ENCODE measurements around the gene NACAD.
A peak's percentile ranks its signal among the peaks of the same experiment; 100 is the strongest.

The NACAD gene

DNA sequence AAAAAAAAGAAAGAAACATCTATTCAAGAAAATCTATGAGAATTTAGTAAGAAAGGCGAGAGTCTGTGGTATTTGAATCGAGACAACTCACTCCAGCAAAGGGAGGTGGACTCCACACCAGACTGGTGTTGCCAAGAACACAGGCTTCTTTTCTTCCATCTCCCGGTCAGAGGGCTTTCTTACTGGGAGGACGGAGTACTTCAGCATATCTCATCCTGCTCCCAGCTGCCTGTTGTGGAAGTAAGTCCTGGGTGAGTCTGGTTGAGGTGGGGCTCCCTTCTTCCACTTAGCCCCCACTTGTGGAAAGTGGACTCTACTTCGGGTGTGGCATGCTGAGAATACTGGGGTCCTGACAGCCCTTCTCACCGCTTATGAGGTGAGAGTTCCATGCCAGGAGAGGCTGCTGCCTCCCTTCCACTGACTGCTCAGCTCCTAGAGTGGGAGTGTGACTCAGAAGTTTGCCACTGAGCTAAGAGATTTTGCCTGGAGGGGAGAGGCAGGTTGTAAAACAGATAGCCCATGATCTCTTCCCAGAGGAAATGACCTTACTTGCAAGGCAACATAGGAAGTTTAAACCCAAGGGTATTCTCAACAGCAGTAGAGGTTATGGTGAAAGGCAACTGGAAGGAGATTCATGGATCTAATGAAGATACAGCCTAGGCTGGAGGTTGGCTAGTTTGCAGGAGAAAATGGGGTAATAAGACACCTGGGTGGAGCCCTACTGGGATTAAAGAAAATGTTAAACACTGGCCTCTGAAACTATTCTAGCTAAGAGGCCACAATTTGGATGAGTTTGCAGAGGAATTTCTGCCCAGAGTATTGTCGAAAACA lies 3.5 kb upstream of the NACAD start:
- DNase-seq (ENCODE audit: low spot score), result peak; percentile 93

DNA sequence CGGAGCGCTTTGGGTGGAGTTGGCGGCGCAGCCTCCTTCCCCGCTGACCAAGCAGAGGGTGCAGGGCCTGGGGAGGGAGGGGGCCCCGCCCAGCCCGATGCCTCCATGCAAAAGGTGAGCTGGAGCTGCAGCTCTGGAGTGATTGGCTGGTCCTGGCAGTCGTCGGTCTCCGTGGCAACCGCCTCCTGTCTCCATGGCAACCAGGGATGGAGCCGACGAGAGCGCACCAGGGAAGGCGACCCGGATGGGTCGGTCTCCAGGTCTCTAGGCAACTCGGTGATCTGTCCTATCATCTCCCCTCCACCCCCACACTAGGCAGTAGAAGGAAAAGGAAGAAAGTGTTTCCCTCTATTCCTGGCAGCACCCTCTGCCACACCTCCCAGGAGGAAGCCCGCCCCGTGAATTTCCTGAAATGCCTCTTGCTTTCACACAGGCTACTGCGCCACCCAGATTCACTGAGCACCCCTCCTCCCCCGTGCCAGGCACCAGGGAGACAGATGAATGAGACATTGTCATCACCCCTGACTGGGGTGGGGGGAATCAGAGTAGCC lies 647 bp upstream of the NACAD start:
- peak; percentile 82 for DNase-seq (ENCODE audit: low spot score)

DNA sequence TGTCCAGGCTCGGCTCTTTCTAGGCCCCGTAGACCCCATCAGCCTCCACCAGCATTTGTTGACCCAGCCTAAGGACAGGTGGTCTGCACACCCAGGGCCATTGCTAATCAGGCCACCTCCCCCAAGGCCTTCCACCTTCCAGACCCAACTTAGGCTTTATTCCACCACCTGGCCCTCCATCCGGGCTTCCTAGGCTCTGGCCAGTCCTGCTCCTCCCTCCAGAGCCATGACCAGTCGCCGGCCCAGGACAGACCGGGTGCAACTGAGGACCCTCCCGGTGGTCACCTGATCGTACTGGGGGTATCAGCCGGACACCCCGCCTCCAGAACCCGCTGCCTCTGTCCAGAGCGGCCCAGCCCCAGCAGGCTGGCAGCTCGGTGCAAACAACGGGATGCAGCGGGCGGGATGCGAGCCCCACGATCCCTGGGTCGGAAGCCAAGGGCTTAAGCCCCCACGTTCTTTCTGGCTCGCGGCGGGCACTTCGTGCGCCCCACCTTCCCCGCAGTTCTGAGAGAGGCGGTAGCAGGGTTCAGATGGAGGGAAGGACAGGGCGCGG lies 545 bp downstream of the NACAD start:
- DNase-seq (ENCODE audit: low spot score), result no peak

DNA sequence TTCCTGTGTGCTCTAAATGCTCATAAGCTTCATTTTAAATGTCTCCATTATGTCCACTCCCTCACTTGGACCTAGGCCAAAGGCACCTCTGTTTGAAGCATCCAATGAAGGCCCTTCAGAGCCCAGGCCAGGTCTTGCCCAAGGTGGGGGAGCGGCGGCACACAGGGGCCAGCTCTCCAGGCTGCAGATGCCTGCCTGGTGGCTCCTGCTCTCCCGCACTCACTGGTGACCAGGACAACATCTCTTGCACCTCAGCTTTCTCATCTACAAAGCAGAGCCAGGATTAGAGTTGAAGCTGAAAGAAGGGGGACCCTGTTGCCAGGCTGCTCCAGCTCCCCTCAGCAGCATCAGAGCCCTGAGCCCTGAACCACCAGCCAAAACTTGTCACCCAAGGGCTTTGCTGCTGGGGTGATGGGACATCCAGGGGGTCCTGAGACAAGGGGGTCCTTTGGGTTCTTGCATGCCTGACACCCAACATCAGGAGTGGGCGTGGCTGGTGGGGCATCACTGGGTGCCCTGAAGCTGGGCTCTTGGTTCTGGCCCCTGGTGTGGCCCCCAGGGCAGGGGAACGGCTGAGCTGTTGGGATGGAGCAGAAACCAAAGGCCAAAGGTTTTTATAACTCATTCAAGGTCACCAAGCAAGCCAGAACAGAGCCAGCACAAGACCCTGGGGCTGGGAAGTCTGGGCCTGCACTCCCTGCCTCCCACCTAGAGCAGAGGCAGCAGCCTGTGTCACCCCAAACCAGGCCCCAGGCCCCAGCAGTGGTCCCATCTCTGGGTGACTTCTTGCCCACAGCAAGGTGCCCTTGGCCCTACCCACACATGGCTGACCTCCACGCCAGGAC lies 1.2 kb downstream of the NACAD start:
- no peak for DNase-seq (ENCODE audit: low spot score)

DNA sequence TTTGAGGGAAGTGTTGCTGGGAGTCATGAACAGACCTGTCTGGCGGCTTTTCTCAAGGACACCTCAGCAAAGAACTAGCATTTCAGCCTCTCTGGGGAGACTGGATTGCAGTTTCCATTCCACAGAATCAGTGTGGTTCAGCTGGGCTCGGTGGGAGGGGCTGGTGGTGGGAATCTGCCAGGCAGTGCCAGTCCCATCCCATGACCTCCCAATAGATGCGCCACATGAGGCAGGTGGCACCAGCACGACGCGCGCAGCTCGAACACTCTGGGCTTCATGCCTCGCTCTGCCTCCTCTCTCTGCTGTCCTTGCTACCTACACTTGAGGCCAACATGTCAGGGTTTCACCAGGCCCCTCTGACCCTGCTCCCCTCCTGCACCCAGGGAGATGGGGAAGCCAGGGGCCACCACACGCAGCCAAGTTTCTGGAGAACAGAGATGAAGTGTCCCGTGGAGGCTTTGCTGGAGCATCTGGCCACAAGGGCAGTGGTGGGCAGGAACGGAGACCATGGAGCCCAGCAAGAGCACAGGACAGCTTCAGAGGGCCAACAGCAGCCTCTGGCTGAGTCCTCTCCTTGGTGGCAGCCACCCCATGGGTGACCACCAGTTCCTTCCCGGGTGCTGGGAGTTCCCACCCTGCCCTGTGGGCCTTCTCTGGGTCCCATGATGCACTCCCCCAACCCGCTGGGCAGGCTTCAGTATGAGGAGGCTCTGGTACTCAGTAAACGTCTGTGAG lies 2.3 kb downstream of the NACAD start:
- DNase-seq (ENCODE audit: low spot score), result no peak

DNA sequence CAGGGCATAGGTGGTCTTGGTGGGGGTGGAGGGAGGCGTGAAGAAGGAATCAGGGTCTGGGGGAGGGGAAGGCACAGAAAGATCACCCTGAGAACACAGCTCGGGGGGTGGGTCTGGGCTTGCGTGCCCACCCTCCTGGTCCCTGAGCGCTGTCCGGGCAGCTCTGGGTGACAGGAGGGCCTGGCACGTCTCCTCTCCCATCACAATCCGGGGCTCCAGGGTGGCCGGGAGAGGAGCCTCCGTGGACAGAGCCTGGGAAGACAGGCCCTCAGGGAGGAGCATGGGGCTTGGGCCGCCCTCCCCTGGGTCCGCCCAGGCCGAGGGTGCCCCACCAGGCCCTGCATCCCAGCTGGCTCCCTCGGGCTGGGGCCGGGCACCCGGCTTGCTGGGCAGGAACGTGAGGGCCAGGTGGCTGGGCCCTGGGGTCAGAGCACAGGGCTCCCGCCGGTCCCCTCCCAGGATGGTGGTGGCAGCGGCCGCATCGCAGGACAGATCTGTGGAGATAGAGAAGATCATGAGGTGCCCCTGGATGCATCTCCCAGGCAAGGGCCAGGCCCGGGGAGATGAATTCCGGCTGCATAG lies 3.1 kb downstream of the NACAD start:
- DNase-seq (ENCODE audit: low spot score), result no peak

DNA sequence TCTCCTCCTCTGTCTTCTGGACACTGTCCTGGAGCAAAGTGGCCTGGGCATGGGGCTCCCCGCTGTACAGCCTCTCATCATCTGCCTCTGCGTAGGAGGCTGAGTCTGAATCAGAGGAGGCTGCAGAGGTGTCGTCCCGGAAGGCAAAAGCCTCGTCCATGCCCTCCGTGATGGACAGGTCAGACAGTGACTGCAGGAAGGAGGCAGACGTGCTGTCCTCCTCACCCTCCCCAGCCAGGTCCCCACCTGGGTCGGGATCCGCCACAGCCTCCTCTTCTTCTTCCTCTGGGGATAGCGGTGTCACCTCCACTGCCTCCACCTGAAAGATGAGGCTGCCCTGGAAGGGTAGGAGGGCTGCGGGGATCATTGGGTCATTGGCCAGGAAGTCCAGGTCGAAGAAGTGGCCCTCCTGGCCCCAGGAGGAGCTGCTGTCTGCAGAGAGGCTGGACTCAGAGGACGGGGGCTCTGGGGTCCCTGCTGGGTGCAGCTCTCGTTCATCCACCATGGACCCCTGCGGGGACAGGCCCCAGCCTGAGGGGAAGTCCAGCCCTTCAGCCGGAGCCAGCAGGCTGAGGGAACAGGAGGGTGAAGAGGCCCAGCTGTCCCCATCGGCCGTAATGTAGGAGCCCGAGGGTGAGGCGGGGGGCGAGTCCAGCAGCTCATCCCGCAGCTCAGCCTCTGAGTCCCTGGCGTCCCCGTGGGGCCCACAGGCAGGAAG lies 3.7 kb downstream of the NACAD start:
- DNase-seq (ENCODE audit: low spot score), result no peak

DNA sequence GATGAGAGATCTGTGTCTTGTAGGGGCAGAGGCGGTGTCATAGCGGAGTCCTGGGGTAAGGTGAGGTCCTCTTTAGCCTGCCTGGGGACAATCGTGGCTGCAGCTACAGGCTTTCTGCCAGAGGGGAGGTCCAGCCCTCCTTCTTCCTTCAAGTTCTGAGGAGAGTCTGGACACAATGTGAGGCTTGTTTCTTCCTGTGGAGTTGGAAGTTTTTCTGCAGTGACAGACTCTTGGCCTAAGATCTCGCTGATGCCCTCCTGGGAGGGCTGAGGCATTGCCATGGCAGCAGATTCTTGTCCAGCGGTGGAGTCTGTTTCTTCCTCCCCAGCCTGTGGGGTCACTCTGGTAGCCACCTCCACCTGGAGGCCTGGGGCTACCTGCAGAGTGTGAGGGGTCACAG lies 4.4 kb downstream of the NACAD start:
- DNase-seq (ENCODE audit: low spot score), result peak; percentile 87

DNA sequence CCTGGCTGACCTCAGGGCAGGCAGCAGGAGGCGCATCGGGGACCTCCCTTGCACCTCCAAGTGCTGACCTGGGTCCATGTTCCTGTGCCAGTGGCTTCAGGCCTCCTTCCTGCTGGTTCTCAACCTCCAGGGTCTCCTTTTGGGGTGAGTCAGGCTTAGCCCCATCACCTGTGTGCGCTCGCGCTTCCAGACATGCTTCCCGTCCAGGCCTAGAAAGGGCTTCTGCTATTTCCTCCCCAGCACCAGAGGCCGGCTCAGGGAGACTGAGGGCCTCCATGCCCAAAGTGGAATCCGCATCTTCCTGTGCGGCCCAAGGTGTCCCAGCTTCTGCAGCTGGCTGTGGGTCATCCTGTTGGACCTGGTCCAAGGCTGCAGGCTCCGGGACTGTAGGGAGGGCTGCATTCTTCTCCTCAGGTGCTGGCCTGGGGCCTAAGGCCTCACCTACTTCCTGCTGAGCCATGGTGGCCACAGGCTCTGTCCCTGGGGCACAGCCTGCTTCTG lies 5.9 kb downstream of the NACAD start:
- no peak for DNase-seq (ENCODE audit: low spot score)

DNA sequence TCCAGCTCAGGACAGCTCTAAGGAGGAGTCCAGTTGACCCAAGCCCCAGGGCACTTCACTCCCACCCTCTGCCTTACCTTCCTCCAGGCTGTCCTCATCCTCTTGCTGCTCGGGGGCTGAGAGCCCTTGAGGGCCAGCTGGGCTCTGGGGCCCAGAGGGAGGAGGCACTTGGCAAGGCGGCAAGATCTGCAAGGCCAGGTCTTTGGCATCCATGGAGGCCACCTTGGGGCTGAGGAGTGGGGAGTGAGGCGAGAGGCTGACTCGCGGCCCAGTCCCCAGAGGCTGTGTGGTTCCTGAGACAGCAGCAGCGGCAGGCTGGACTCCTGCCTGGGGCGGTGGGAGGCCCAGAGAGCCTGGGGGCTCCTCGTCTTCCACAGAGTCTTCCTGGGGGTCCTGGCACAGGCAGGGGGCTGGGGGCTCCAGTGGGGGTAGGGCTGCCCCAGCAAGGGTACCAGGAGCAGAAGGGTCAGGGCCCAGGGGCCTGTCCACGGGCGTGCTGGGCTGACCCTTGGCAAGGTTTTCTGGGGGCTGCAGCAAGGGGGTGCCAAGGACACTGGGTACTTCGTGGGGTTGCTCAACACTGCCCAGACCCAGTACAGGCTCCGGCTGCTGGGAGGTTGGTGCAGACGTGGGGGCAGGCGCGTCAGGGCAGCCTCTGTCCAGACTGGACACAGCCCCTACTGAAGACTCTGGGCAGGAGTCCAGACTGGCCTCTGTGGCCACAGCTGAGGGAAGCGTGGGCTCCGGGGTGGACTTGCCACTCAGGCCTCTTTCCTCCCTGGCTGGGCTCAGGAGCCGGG lies 6.5 kb downstream of the NACAD start:
- DNase-seq (ENCODE audit: low spot score), result no peak

DNA sequence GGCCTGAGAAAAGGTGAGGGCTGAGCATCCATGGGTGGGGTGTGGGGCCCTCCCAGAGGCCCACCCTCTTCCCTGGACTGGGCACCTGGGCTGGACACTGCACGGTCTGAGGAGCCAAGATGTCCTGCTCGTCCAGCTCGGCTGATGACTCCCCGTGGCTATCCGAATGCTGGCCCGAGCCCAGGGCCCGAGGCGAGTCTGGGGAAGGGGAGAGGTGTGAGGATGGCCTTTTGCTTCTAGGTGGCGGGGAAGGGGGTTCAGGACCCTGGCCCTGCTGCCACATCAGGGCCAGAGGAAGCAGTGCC lies 7.1 kb downstream of the NACAD start:
- no peak for DNase-seq (ENCODE audit: low spot score)

DNA sequence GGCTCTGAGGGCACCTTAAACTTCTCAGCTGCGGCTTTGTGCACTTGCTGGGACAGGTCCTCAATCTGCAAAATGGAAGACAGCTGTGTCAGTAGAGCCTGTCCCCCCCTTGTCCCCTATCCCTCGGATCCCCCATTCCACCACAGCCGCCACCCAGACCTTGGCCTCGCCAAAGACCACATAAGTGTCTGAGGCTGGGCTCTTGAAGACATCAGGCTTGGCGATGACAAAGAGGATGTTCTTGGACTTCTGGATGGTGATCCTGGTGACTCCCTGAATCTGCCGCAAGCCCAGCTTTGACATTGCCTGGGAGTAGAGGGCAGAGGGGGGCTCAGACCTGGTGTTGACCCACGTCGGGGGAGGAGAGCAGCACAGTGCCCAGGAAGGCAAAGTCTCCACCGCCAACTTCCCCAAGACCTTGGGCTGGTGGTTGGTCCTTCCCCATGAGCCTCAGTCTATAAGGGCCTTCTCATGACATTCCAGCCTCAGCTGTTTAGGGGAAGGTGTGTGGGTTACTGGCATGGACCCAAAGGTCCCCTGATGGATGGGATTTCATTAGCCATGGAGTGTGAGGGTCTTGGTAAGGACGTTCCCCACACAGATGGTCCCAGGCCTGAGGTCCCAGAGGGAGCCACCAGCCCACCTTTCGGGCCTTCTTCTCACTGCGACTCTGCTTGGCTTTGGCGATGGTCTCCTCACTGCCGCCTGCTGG lies 7.7 kb downstream of the NACAD start:
- no peak for DNase-seq (ENCODE audit: low spot score)

DNA sequence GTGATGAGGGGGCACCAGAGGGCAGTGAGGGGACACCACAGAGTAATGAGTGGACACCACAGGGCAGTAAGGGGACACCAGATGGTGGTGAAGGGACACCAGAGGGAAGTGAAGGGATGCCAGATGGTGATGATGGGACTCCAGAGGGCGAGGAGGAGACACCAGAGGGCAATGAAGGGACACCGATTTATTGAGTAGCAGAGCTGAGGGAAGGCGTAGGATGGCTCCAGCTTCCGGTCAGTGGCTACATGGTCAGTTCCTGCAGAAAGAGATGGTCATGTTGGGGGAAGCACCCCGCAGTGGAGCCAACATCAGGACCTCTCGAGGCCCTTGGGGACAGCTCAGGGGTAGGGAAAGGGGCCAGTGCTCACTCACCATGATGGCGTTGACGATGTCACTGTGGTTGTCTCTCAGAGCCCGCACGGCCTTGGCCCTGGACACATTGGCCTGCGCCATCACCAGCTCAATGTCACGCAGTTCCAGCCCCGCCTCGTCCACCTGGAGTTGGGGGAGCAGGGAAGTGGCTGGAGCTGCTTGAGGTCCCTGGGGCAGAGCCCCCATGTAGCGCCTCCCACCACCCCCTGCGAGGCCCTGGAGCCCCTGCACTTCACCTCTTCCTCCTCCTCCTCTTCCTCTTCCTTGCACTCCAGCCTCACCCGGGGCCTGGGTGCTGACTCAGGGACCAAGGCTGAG lies 8.4 kb downstream of the NACAD start:
- DNase-seq (ENCODE audit: low spot score), result no peak

DNA sequence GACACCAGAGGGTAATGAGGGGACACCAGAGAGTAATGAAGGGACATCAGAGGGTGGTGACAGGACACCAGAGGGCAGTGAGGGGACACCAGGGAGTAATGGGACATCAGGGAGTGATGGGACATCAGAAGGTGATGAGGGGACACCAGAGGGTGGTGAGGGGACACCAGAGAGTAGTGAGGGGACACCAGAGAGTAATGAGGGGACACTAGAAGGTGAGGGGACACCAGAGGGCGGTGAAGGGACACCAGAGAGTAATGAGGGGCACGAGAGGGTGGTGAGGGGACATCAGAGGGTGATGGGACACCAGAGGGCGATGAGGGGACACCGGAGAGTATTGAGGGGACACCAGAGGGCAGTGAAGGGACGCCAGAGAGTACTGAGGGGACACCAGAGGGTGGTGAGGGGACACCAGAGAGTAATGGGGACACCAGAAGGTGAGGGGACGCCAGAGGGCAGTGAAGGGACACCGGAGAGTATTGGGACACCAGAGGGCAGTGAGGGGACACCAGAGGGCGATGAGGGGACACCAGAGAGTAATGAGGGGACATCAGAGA lies 10.6 kb downstream of the NACAD start:
- DNase-seq (ENCODE audit: low spot score), result no peak

DNA sequence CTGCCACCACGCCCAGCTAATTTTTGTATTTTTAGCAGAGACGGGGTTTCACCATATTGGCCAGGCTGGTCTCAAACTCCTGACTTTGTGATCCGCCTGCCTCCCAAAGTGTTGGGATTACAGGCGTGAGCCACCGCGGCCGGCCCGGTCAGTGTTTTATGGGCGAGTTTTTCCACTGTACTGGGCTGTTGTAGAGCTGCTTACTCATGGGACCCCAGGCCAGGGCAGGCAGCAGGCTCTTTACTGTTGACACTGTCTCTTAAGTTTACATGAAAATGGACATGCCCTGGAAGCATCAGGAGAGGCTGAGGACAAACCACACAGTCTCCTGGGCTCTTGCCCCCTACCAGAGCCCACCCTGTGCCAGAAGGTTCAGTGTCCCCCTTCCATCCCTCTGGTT lies 11.2 kb downstream of the NACAD start:
- DNase-seq (ENCODE audit: low spot score), result no peak

DNA sequence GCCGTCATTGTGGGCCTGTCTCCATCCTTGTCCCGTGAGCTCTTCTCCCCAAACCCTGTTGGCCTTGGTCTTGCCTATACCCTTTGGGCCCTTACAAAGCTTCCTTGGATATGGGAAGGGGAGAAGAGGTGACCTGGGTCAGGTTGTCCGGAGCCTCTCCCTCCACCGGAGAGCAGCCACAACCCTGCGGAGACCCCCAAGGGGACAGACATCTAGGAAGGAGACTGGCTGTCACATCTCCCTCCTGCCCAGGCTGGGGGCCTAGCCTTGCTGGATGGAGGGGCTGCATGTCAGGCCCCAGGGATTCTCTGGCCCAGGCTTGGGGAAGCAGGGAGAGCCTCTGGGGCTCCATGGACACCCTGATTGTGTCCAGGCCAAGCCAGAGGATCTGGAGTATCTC lies 11.8 kb downstream of the NACAD start:
- DNase-seq (ENCODE audit: low spot score), result no peak

DNA sequence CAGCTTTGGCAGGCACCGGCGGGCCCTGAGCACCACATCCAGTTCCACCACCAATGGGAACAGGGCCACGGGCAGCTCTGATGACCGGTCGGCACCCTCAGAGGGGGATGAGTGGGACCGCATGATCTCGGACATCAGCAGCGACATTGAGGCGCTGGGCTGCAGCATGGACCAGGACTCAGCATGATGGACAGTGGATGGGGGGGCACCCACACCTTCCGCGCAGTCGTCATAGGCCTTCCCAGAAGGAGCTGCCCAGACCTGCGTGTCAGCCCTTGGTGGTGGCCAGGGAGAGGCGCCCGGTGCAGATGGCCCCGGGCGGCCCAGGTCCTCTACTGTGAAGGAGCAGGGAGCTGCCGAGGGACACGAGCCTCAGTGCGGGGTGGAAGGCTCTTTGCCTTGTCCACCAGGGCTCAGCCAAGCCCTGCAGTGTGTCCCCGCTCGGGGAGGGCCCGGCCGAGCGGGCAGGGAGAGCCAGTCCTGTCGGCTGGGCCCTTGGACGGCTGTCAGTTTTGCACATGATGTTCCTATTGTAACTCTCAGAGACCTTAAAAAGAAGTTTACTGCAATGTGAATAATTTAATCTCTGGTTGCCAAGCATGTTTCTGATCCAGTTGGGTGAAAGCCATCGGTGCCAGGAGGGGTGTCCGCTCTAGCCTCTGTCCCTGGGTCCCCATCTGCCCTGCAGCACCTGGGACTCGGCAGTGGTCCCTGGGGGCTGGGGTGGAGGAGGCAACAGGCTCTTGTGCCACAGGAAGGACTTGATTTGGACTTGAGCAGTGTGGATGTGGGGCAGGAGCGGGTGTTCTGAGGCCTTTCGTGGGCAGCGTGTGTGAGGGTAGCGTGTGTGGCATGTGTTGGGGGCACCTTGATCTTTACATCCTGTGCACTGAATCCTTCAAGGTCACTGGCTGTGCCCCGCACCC lies 12.6 kb downstream of the NACAD start:
- DNase-seq (ENCODE audit: low spot score), result no peak

DNA sequence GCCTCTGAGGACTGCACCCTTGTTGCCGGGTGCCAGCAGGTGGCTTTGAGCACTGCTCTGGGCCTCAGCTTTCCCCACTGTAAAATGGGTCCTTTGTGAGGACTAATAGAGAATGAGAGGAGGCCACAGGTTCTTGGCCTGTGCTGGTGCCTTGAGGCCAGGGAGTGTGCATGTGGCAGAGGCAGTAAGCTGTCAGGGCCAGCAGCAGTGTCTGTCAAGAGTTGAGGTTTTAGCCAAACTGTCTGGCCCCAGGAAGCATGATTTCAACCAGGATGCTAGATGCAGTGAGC lies 13.5 kb downstream of the NACAD start:
- DNase-seq (ENCODE audit: low spot score), result no peak
